ENCODE results near the gene CHD8. TPM values are rescaled to one million over a fixed set of nuclear protein-coding genes. Genes with fewer than 3 reads are reported as not detected.

CHD8 gene
- total RNA-seq, 1 experiment from 2014 or later: 133 TPM

DNA sequence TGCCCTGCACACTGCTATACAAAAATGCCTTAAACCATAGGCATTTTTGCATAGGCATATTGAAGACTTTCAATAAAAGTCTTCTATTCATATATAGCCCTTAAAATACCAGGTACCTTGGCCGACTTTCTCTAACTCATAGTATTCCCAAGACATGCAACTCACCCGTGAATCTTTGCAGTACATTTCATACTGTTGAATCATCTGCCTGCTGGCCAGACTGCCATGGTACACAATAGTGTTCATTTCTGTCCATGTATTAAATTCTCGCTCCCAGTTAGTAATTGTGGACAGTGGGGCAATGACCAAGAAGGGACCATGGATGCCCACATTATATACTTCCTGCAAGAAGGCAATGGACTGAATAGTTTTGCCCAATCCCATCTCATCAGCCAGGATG is 47.8 kb downstream of the CHD8 start (continued):
- no peak for TF ChIP-seq SMAD4 (CRISPR knock-in tag; IDR thresholded peaks at IDR 0.05)
- no peak for TF ChIP-seq GRHL2 (CRISPR knock-in tag; IDR thresholded peaks at IDR 0.05; ENCODE audit: insufficient replicate concordance, severe bottlenecking)
- TF ChIP-seq TEAD4 (CRISPR knock-in tag; IDR thresholded peaks at IDR 0.05): no peak
- TF ChIP-seq, protein P1, sequence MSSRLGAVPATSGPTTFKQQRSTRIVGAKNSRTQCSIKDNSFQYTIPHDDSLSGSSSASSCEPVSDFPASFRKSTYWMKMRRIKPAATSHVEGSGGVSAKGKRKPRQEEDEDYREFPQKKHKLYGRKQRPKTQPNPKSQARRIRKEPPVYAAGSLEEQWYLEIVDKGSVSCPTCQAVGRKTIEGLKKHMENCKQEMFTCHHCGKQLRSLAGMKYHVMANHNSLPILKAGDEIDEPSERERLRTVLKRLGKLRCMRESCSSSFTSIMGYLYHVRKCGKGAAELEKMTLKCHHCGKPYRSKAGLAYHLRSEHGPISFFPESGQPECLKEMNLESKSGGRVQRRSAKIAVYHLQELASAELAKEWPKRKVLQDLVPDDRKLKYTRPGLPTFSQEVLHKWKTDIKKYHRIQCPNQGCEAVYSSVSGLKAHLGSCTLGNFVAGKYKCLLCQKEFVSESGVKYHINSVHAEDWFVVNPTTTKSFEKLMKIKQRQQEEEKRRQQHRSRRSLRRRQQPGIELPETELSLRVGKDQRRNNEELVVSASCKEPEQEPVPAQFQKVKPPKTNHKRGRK (CRISPR knock-in tag; IDR thresholded peaks at IDR 0.05; ENCODE audit: borderline replicate concordance): no peak
- TF ChIP-seq, protein P2, sequence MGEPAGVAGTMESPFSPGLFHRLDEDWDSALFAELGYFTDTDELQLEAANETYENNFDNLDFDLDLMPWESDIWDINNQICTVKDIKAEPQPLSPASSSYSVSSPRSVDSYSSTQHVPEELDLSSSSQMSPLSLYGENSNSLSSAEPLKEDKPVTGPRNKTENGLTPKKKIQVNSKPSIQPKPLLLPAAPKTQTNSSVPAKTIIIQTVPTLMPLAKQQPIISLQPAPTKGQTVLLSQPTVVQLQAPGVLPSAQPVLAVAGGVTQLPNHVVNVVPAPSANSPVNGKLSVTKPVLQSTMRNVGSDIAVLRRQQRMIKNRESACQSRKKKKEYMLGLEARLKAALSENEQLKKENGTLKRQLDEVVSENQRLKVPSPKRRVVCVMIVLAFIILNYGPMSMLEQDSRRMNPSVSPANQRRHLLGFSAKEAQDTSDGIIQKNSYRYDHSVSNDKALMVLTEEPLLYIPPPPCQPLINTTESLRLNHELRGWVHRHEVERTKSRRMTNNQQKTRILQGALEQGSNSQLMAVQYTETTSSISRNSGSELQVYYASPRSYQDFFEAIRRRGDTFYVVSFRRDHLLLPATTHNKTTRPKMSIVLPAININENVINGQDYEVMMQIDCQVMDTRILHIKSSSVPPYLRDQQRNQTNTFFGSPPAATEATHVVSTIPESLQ (CRISPR knock-in tag; IDR thresholded peaks at IDR 0.05): no peak
- TF ChIP-seq FOXP4 (CRISPR knock-in tag; IDR thresholded peaks at IDR 0.05): no peak
- TF ChIP-seq ATF1 (CRISPR knock-in tag; IDR thresholded peaks at IDR 0.05): no peak
- TF ChIP-seq TCF7 (CRISPR knock-in tag; IDR thresholded peaks at IDR 0.05; ENCODE audit: low read depth): no peak
- TF ChIP-seq AFF4 (CRISPR knock-in tag; IDR thresholded peaks at IDR 0.05; ENCODE audit: borderline replicate concordance): no peak

- H3K36me3 Mint-ChIP-seq: peaks cover 91% of the 10 kb centered on the region
- CTCF ChIA-PET: interaction anchor here (1.2 kb wide), 1 partner anchor 80 kb away, joined by 3 read pairs; no protein-coding TSS in a partner anchor
Observed at GRCh38 chr14:21406213-21406612, 49.7 kb downstream of the CHD8 start.

DNA sequence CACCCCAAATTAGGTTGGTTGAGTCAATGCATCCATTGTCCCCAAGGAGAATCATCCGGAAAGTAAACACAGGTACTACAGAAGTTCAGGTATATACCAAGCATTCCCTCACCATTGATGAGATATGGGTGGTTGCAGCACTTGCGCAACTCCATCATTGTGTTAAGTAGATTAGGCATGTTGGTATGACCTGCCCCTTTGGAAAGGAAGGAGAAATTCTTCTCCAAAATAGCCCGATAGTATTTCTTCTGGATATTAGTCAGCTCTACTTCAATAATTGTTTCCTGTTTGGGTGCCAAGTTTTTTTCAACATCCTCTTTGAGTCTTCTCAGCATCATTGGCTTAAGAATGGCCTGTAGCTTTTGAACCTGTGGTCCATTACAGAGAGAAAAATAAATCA is 50.8 kb downstream of the CHD8 start:
- POLR2A ChIA-PET: no interaction called here
- Mint-ChIP-seq H3K4me1 (no peaks in the 10 kb centered on the region), H3K27me3 (ENCODE audit: low read depth) (no peaks in the 10 kb centered on the region), H3K36me3 (peaks cover 91% of the 10 kb centered on the region), H3K4me3 (no peak overlapping the region), H3K9me3 (no peaks in the 10 kb centered on the region), H3K27ac (no peak overlapping the region)
- TF ChIP-seq NR3C1 (CRISPR knock-in tag; conservative IDR thresholded peaks at IDR 0.05; ENCODE audit: low read depth) (no peak), ATF1 (CRISPR knock-in tag; IDR thresholded peaks at IDR 0.05) (no peak), FOXJ3 (CRISPR knock-in tag; IDR thresholded peaks at IDR 0.05; ENCODE audit: borderline replicate concordance) (no peak), ZBTB43 (CRISPR knock-in tag; IDR thresholded peaks at IDR 0.05) (no peak), NR1H2 (CRISPR knock-in tag; IDR thresholded peaks at IDR 0.05) (no peak)
- no peak for ATAC-seq
- CTCF ChIA-PET: no interaction called here
- no peak for DNase-seq (ENCODE audit: low spot score)

More at GRCh38 chr14:21406213-21406612, 49.7 kb downstream of the CHD8 start:
- no peaks in the 10 kb centered on the region for H3K4me1 Mint-ChIP-seq
- no peaks in the 10 kb centered on the region for H3K9me3 Mint-ChIP-seq
- H3K27ac Mint-ChIP-seq: no peak overlapping the region
- POLR2A ChIA-PET: no interaction called here
- TF ChIP-seq, protein P3, sequence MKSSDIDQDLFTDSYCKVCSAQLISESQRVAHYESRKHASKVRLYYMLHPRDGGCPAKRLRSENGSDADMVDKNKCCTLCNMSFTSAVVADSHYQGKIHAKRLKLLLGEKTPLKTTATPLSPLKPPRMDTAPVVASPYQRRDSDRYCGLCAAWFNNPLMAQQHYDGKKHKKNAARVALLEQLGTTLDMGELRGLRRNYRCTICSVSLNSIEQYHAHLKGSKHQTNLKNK (CRISPR knock-in tag; IDR thresholded peaks at IDR 0.05): no peak
- no peak for DNase-seq (ENCODE audit: low spot score)
- no peak overlapping the region for H3K4me3 Mint-ChIP-seq
- ATAC-seq: no peak
- no peaks in the 10 kb centered on the region for H3K27me3 Mint-ChIP-seq (ENCODE audit: low read depth)
